GM12872 (cell line): Measurements from ENCODE around the gene NDUFS6.

Source experiments
- CTCF ChIP-seq: IDR thresholded peaks from 3 replicates; pipeline ENCODE4 v1.5.1; 2011; ENCODE audit warnings: low read depth, mild to moderate bottlenecking, low read length, moderate library complexity; ENCODE audit not compliant: insufficient read depth

NDUFS6 gene

GRCh38 chr5:1820381-1820780 lies 19.2 kb downstream of the NDUFS6 start:
- TF ChIP-seq CTCF = no peak

GRCh38 chr5:1820926-1821325 lies 19.7 kb downstream of the NDUFS6 start:
- no peak for TF ChIP-seq CTCF

- TF ChIP-seq CTCF = no peak
These were observed 20.7 kb downstream of the NDUFS6 start for GRCh38 chr5:1821862-1822261.

GRCh38 chr5:1823381-1824034 lies 22.3 kb downstream of the NDUFS6 start:
- no peak for TF ChIP-seq CTCF

- no peak for TF ChIP-seq CTCF
These were observed 23.1 kb downstream of the NDUFS6 start for GRCh38 chr5:1824109-1824821.

- no peak for TF ChIP-seq CTCF
These were observed 24.0 kb downstream of the NDUFS6 start for GRCh38 chr5:1824903-1825841.
